IPS-NIHi7 (cell line): Measurements from ENCODE around the gene CRY2.
"Not testable (repeated sequence)": the region's sequence is repeated elsewhere in the genome, so short reads cannot be mapped to it uniquely, and the experiment has no call there.

Experiments used
- DNase-seq: peaks from one replicate; pipeline ENCODE4 v3.0.0; 2012; ENCODE audit warnings: mixed read lengths; ENCODE audit errors: extremely low spot score

CRY2 gene

GRCh38 chr11:45846974-45847910 lies at the start of gene CRY2:
CRY2 (plus strand) TSS chr11:45847475; CDS start chr11:45847491, 16 bp downstream.
- peak; percentile 99 for DNase-seq

DNA sequence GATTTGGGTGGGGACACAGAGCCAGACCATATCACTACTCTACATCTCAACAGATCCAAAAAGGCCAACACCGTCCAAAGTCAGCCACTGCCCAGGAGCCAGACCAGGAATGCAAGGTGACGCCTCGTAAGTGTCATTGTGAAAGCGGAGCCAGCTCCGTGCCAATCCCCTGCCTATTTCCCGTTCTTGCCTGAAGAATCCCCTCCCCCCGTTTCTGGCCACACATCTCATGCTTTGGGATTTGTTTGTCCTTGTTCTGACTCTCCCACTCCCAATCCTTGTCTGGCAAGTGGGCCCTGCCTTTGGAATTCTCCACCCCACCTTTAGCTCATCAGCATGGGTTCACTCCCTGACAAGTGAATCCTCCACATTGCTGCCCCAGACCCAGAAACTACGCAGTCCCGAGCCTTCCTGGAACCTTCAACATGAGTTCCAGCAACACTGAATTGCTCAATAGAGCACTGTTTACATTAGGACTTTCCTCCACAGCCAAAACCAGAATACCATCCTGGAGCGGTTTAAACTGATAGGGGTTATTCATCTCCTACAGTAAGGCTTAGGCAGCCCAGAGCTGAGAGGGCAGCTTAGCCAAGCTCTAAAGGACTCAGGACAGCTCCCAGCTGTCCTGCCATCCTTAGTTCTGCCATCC lies 48.4 kb upstream of the CRY2 start:
- DNase-seq: no peak

DNA sequence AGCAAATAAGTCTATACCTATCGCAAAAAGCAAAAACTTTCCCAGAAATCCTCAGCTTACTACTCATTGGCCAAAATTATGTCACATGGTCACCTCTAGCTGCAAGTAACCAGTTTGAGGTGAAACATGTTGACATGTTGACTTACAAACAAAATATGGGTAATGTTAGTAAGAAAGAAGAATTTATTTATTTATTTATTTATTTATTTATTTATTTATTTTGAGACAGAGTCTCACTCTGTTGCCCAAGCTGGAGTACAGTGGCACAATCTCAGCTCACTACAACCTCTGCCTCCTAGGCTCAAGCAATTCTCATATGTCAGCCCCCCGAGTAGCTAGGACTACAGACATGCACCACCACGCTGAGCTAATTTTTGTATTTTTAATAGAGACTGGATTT lies 47.7 kb upstream of the CRY2 start:
- no peak for DNase-seq

DNA sequence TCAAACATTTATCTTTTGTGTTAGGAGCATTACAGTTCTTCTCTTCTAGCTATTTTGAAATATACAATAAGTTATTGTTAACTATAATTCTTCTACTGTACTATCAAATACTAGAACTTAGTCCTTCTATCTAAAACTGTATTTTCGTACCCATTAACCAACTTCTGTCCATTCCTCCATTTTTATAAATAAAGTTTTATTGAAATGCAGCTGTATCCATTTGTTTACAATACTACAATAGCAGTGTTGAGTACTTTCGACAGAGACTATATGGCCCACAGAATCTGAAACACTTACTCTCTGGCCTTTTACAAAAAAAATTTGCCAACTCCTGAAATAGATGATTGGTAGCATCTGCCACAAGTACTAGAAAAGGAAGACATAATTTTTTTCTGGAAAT lies 47.0 kb upstream of the CRY2 start:
- DNase-seq: no peak

- DNase-seq: no peak
Observed at GRCh38 chr11:45801723-45802315, 45.5 kb upstream of the CRY2 start.

DNA sequence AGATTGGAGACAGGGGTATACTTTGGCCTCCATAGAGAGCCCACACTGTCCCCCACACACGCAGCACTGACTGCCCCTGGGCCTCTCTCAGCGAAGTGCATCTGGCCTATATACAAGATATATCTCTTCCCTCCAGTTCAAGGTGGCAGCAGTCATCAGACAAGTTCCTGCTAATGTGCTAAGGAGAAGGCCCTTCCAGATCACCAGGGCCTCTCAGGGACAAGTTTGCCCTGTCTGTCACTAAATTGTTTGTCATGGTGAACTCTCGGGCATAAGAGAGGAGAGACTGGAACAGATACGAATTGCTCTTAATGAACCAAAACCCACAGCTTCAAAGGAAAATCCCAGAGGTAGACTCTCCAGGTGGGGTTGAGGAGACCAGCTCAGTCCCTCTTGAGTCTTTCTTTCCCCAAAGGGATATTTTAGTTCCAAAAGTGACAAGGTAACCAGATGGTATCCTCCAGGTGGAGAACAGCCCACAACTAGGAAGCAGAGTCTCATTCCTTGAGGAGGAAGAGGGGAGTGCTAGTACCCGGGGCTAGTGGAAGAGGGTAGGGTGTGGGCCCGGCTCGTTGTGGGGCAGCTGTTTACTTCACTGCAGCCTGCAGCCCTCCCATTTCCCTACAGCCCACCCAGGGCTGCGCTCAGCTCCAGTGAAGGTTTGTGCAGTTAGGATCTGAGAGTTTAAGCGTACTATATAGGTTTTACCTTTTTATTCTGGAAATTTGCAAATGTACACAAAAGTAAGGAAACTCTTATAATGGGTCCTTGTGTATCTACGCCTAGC lies 44.6 kb upstream of the CRY2 start:
- no peak for DNase-seq

- DNase-seq: peak; percentile 61
Observed at GRCh38 chr11:45803971-45804760, 43.1 kb upstream of the CRY2 start.

DNA sequence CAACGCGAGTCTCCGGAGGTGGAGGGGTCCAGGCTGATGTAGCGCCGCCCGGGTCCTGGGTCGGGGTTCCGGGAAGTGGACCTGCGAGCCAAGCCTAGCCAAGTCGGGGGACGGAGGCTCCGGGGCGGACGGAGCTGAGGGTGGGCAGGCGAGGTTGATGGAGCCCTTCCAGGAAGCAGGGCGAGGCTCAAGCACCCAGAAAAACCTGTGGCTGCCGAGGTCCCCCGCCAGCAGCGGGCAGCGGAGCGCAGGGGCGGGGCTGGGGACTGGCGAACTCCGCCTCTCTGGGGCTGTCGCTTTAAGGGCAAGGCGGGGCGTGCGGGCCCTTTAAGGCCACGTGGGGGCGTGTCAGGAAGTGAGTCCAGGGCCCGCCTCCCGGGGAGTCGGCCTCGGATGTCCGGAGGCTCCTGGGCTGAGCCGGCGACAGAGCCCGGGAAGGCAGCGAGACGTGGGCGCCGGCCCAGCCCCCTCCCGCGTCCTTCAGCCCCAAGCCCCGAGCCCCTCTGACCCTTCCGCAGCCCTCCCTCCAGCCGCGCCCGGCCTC lies 42.4 kb upstream of the CRY2 start, which contains the start of gene SLC35C1:
Gene SLC35C1, plus strand, starts transcription at position 389 of the 544 bp plus-strand sequence. CDS start 653 bp downstream, outside the sequence.
- DNase-seq: peak; percentile 99

DNA sequence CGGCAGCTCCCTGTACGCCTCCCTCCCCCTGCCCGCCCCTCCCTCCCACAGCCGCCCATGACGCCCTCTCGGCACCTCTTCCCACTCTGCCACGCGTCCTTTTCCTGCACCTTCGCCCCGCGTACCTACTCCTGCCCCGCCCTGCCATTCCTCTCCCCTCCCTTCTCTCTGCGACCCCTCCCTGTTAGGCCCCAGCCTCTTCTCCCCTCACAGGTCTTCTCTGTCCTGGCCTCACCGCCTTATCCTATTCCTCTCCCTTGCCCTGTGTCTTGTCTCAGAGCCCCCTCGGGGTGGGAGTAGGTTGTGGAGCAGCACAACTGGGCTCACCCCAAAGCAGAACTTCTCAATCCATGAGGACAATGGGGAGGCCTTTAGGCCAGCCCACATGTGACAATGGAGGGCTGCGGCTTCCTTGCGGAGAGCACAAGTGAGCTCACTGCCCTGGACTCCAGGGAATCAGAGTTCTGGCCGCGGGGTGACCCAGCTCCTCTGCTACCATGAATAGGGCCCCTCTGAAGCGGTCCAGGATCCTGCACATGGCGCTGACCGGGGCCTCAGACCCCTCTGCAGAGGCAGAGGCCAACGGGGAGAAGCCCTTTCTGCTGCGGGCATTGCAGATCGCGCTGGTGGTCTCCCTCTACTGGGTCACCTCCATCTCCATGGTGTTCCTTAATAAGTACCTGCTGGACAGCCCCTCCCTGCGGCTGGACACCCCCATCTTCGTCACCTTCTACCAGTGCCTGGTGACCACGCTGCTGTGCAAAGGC lies 41.8 kb upstream of the CRY2 start:
- peak; percentile 25 for DNase-seq

GRCh38 chr11:45806072-45806933 lies 41.0 kb upstream of the CRY2 start:
- peak; percentile 3 for DNase-seq

DNA sequence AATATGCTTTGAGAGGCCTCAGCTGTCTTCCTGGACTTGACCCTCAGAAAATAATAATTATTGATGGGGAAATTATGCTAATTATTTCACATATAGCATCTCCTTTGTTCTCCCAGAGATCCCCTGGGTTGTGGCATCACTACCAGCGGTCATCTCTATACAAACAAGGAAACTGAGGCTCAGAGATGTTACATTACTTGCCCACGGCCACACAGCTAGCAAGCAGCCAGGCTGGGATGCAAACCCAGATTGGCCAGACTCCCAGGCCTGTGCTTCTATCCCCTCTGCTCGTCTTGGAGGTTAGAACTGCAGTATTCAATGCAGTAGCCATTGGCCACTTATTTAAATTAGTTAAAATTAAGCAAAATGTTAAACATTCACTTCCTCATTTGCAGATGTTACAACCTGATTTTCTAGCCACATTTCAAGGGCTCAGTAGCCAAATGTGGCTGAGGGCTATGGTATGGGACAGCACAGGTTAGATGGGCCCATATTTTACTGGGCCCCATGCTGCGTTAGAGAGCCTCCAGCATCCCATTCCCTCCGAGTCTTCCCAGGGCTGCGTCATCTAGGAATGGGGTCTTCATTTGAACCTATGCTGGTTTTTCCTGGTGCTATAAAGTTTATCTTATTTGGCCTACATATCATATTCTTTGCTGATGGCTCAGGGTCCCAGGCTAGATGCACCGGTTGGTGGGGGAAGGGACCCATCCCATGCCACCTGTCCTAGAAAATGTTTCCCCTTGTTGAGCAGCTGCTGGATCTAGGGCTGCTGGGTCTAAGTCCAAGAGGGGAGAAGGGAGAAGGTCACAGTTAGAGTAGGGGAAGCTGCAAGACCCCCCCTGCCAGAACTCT lies 40.1 kb upstream of the CRY2 start:
- no peak for DNase-seq

- peak; percentile 2 for DNase-seq
Observed at GRCh38 chr11:45807792-45808238, 39.5 kb upstream of the CRY2 start.

DNA sequence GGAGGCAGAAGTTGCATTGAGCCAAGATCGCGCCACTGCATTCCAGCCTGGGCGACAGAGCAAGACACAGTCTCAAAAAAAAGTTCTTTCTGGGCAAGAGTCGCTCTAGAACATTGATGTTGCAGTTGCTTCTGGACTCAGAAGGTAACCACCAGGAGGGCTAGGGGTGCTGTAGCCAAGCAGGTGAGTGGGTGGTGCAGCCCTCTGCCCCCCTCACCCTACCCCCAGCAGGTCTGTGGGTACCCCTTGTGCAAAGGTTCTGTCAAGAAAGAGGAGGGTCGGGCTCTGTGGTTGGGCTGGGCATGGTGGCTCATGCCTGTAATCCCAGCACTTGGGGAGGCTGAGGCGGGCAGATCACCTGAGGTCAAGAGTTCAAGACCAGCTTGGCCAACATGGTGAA lies 38.8 kb upstream of the CRY2 start:
- DNase-seq: not testable (repeated sequence)

DNA sequence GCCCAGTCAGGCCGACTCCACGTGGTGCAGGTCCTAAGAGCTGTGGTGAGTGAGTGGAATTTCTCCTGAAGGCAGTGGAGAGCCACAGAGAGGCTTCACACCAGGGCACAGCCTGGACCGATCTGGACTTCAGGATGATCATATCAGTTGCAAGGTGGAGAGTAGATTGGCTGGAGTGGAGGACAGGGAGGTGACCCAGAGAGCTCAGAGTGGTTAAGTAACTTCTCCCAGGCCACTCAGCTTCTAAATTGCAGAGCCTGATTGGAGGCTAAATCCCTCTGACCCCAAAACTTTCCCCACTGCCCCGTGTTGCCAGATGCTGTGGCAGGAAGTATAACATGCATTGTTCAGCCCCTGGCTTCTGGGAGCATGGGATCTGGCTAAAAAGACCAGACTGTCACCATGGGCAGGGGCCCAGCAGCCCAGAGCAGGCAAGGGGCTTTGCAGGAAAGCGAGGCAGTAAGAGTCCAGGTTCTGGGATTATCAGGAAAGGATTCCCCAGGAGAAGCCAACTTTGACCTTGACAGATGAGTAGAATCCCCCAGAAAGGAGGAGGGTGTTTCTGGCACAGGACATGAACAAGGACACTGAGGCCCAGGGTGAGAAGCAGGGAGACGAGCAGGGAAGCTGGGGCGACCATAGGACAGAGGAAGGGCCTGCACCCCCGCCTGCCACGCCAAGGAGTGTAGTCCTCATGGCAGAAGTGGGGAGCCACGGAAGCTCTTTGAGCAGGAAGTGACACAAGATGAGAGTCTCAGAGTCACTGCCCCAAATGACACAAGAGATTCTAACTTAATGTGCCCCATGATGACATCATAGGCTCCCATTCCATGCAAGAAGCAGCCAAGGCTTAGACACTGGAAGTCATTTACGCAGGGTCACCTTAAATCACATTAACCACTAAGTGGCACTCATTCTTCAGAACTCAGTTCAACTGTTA lies 37.5 kb upstream of the CRY2 start:
- peak; percentile 3 for DNase-seq

DNA sequence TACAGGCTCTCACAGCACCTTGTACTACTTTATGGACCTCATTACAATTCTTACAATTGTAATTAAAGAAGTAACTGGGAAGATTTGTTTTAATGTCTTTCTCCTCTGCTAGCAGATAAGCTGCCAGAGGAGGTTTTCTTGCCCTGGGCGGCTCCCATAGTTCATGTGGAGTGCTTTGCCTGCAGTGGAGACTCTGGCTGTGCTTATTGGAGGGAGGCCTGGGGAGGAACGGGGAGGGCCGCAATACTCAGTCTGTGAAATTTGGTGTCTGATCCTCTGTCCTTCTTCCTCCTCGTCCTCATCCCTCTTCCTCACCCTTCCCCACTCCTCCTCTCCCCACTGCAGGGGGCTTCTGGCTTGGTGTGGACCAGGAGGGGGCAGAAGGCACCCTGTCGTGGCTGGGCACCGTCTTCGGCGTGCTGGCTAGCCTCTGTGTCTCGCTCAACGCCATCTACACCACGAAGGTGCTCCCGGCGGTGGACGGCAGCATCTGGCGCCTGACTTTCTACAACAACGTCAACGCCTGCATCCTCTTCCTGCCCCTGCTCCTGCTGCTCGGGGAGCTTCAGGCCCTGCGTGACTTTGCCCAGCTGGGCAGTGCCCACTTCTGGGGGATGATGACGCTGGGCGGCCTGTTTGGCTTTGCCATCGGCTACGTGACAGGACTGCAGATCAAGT lies 36.7 kb upstream of the CRY2 start:
- peak; percentile 2 for DNase-seq

DNA sequence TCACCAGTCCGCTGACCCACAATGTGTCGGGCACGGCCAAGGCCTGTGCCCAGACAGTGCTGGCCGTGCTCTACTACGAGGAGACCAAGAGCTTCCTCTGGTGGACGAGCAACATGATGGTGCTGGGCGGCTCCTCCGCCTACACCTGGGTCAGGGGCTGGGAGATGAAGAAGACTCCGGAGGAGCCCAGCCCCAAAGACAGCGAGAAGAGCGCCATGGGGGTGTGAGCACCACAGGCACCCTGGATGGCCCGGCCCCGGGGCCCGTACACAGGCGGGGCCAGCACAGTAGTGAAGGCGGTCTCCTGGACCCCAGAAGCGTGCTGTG lies 36.2 kb upstream of the CRY2 start:
- peak; percentile 5 for DNase-seq
